ENCODE measurements around the gene CDK5. TPM values are rescaled to one million over a fixed set of nuclear protein-coding genes. Genes with fewer than 3 reads are reported as not detected.

CDK5 gene
- total and polyA plus RNA-seq, 2 donors from 2014 or later: 9.1 to 21.5 TPM

DNA sequence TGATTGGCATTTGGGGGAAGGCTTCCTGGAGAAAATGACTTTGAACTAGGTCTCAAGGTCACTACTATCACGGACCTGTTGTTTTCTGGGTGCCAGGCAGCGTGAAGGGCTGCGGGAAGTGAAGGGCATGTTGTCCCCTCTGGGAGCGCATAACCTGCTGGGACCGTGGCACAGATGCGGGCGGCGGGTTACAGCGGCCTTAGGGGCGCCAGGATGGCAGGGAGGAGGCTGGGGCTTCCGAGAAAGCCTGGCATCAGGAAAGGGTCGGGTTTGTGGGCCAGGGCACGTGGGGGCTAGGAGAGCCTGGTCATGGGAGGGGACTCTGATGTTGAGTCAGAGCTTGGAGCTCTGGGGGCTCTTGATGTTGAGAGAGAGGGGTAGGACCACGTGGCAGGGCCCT, 7.8 kb upstream of the CDK5 start:
- intact Hi-C loops (cut with DNase I): no loop called here
- no peak overlapping the region for H3K4me3 ChIP-seq (ENCODE audit: low read length in 3 of 3)
- H3K9me3 ChIP-seq (ENCODE audit: control insufficient read depth in 2 of 3, insufficient read depth in 1 of 3, low read length in 3 of 3): no peaks in the 10 kb centered on the region
- FAIRE-seq: no peak
- H3K9ac ChIP-seq (ENCODE audit: low read length in 3 of 3): no peak overlapping the region
- no peaks in the 10 kb centered on the region for H3K27me3 ChIP-seq (ENCODE audit: control insufficient read depth, insufficient read depth, low read length)
- H3K36me3 ChIP-seq (ENCODE audit: control insufficient read depth in 2 of 3, insufficient read depth in 3 of 3, low read length in 3 of 3): peaks cover 2 to 40% (median 21%) of the 10 kb centered on the region in 3 donors
- TF ChIP-seq, protein P1, sequence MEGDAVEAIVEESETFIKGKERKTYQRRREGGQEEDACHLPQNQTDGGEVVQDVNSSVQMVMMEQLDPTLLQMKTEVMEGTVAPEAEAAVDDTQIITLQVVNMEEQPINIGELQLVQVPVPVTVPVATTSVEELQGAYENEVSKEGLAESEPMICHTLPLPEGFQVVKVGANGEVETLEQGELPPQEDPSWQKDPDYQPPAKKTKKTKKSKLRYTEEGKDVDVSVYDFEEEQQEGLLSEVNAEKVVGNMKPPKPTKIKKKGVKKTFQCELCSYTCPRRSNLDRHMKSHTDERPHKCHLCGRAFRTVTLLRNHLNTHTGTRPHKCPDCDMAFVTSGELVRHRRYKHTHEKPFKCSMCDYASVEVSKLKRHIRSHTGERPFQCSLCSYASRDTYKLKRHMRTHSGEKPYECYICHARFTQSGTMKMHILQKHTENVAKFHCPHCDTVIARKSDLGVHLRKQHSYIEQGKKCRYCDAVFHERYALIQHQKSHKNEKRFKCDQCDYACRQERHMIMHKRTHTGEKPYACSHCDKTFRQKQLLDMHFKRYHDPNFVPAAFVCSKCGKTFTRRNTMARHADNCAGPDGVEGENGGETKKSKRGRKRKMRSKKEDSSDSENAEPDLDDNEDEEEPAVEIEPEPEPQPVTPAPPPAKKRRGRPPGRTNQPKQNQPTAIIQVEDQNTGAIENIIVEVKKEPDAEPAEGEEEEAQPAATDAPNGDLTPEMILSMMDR (IDR thresholded peaks at IDR 0.05; ENCODE audit: borderline replicate concordance, extremely low read depth, insufficient read depth): no peak
- peaks cover 0 to 14% (median 6%) of the 10 kb centered on the region in 3 donors for H3K4me1 ChIP-seq (ENCODE audit: control insufficient read depth in 2 of 3, insufficient read depth in 2 of 3, low read depth in 1 of 3, low read length in 3 of 3)
- no peak for DNase-seq
- H3K27ac ChIP-seq (ENCODE audit: low read depth in 2 of 2, low read length in 2 of 2): no peak overlapping the region

DNA sequence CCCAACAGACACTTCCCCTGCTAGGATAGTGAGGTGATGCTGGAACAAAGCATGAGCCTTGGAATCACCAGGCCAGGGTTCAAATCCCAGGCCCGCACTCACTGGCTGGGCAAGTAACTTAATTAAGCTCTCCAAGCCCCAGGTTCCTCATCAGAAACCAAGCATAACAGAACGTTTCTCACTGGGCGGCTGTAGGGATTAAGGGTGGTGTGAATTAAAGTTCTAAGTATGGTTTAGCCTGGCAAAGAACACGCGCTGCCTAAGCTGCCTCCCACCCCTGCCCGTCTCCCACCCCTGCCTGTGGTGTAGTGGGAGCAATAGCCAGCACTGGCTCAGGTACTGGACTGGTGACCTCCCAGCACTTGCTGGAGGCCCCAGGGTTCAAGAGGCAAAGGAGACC, 7.3 kb upstream of the CDK5 start:
- no peak for DNase-seq
- H3K4me1 ChIP-seq (ENCODE audit: control insufficient read depth in 2 of 3, insufficient read depth in 2 of 3, low read depth in 1 of 3, low read length in 3 of 3): peaks cover 0 to 19% (median 9%) of the 10 kb centered on the region in 3 donors
- H3K27ac ChIP-seq (ENCODE audit: low read depth in 2 of 2, low read length in 2 of 2): no peak overlapping the region
- H3K9me3 ChIP-seq (ENCODE audit: control insufficient read depth in 2 of 3, insufficient read depth in 1 of 3, low read length in 3 of 3): no peaks in the 10 kb centered on the region
- intact Hi-C loops (cut with DNase I): no loop called here
- TF ChIP-seq, protein P1 (IDR thresholded peaks at IDR 0.05; ENCODE audit: borderline replicate concordance, extremely low read depth, insufficient read depth): no peak
- H3K27me3 ChIP-seq (ENCODE audit: control insufficient read depth, insufficient read depth, low read length): no peaks in the 10 kb centered on the region
- H3K4me3 ChIP-seq (ENCODE audit: low read length in 3 of 3): no peak overlapping the region
- FAIRE-seq: no peak
- H3K36me3 ChIP-seq (ENCODE audit: control insufficient read depth in 2 of 3, insufficient read depth in 3 of 3, low read length in 3 of 3): peaks cover 2 to 35% (median 17%) of the 10 kb centered on the region in 3 donors
- no peak overlapping the region for H3K9ac ChIP-seq (ENCODE audit: low read length in 3 of 3)

DNA sequence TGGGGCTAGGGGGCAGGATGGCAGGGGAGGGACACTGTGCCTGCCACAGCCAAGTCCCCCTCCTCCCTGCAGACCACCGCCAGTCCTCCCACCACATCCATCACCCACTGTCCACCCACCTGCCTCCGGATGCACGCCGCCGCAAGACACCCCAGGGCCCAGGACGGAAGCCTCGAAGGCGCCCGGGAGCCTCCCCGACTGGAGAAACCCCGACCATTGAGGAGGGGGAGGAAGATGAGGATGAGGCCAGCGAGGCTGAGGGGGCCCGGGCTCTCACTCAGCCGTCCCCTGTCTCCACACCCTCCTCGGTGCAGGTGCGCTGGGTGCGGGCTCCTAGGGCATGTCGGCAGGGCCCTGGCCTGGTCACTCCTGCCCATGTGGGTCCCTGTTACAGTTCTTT, 6.8 kb upstream of the CDK5 start:
- H3K4me1 ChIP-seq (ENCODE audit: control insufficient read depth in 2 of 3, insufficient read depth in 2 of 3, low read depth in 1 of 3, low read length in 3 of 3): peaks cover 0 to 19% (median 9%) of the 10 kb centered on the region in 3 donors
- no peak for FAIRE-seq
- no peaks in the 10 kb centered on the region for H3K27me3 ChIP-seq (ENCODE audit: control insufficient read depth, insufficient read depth, low read length)
- no peak for DNase-seq
- H3K27ac ChIP-seq (ENCODE audit: low read depth in 2 of 2, low read length in 2 of 2): no peak overlapping the region
- no peak overlapping the region for H3K4me3 ChIP-seq (ENCODE audit: low read length in 3 of 3)
- H3K36me3 ChIP-seq (ENCODE audit: control insufficient read depth in 2 of 3, insufficient read depth in 3 of 3, low read length in 3 of 3): peaks cover 2 to 29% (median 15%) of the 10 kb centered on the region in 3 donors
- TF ChIP-seq, protein P1 (IDR thresholded peaks at IDR 0.05; ENCODE audit: borderline replicate concordance, extremely low read depth, insufficient read depth): no peak
- no peaks in the 10 kb centered on the region for H3K9me3 ChIP-seq (ENCODE audit: control insufficient read depth in 2 of 3, insufficient read depth in 1 of 3, low read length in 3 of 3)
- intact Hi-C loops (cut with DNase I): no loop called here
- no peak overlapping the region for H3K9ac ChIP-seq (ENCODE audit: low read length in 3 of 3)

DNA sequence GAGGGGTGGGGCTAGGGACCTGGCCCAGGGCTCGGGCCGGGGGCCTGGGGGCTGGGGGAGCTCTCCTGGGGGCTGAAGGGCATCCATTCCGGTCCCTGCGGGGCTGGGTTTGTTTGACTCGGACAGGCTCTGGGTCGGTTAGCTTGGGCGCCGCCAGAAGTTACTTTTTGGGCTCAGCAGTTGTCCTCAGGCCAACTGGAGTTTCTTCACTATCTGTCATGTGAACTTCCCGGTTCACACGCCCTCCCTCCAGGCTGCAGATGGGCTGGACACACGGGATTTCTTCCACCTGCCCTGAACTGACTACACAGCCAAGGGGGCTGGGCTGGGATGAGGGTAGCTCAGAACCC, 5.5 kb upstream of the CDK5 start:
- peak overlapping the region in 2 of 3 donors; percentile 29 to 42 for H3K4me3 ChIP-seq (ENCODE audit: low read length in 3 of 3)
- H3K27ac ChIP-seq (ENCODE audit: low read depth in 2 of 2, low read length in 2 of 2): no peak overlapping the region
- no peak overlapping the region for H3K9ac ChIP-seq (ENCODE audit: low read length in 3 of 3)
- H3K36me3 ChIP-seq (ENCODE audit: control insufficient read depth in 2 of 3, insufficient read depth in 3 of 3, low read length in 3 of 3): peaks cover 2 to 23% (median 15%) of the 10 kb centered on the region in 3 donors
- intact Hi-C loops (cut with DNase I): no loop called here
- H3K4me1 ChIP-seq (ENCODE audit: control insufficient read depth in 2 of 3, insufficient read depth in 2 of 3, low read depth in 1 of 3, low read length in 3 of 3): peaks cover 4 to 29% (median 16%) of the 10 kb centered on the region in 3 donors
- DNase-seq (no peak), FAIRE-seq (no peak)
- TF ChIP-seq, protein P1 (IDR thresholded peaks at IDR 0.05; ENCODE audit: borderline replicate concordance, extremely low read depth, insufficient read depth): no peak
- H3K9me3 ChIP-seq (ENCODE audit: control insufficient read depth in 2 of 3, insufficient read depth in 1 of 3, low read length in 3 of 3): no peaks in the 10 kb centered on the region
- H3K27me3 ChIP-seq (ENCODE audit: control insufficient read depth, insufficient read depth, low read length): no peaks in the 10 kb centered on the region
